Effector memory CD8-positive, alpha-beta T cell (primary cell): ENCODE measurements around the gene SLC15A1.

Experiments
- ATAC-seq: fragments of 150-1000 bp; cut with Tn5 transposase; replicated peaks from 2 replicates; pipeline ENCODE4 v1.10.0; 2021; ENCODE audit warnings: mild to moderate bottlenecking, moderate library complexity
- DNase-seq, 3 experiments: peaks; one replicate each; pipeline ENCODE4 v3.0.0; 2021
- H3K27ac Mint-ChIP-seq, 2 donors: one replicate each; pipeline ENCODE4 v1.8.0; 2022; ENCODE audit warnings: mild to moderate bottlenecking in 2 of 2, mixed read lengths in 2 of 2, moderate library complexity in 2 of 2
- H3K27me3 Mint-ChIP-seq, 2 donors: one replicate each; pipeline ENCODE4 v1.8.0; 2022; ENCODE audit warnings: mixed read lengths in 2 of 2
- H3K36me3 Mint-ChIP-seq: one replicate; pipeline ENCODE4 v1.8.0; 2022; ENCODE audit warnings: mild to moderate bottlenecking, moderate library complexity, mixed read lengths; ENCODE audit not compliant: insufficient read depth
- H3K4me1 Mint-ChIP-seq, 2 donors: one replicate each; pipeline ENCODE4 v1.8.0; 2022; ENCODE audit warnings: low read depth in 2 of 2, mixed read lengths in 2 of 2
- H3K4me3 Mint-ChIP-seq, 2 donors: one replicate each; pipeline ENCODE4 v1.8.0; 2022; ENCODE audit warnings: mild to moderate bottlenecking in 2 of 2, mixed read lengths in 2 of 2, moderate library complexity in 2 of 2
- H3K9me3 Mint-ChIP-seq, 2 donors: one replicate each; pipeline ENCODE4 v1.8.0; 2022; ENCODE audit warnings: mixed read lengths in 2 of 2

SLC15A1 gene

DNA sequence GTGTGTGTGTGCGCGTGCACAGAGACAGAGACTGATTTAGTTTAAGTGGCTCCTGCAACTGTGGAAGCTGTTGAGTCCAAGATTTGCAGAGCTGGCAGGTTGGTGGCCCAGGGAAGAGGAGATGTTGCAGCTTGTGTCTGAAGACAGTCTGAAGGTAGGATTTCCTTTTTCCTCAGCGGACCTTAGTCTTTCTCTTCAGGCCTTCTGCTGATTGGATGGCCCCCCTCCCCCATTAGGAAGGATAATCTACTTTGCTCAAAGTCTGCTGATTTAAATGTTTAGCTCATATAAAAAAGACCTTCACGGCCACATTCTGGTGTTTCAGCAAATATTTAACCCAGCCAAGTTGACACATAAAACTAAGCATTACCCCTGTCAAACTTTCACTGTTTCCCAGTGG, 84.3 kb downstream of the SLC15A1 start:
- no peaks in the 10 kb centered on the region for H3K36me3 Mint-ChIP-seq
- H3K27ac Mint-ChIP-seq, result no peak overlapping the region
- peaks cover 7 to 8% of the 10 kb centered on the region in 2 donors for H3K4me1 Mint-ChIP-seq
- H3K9me3 Mint-ChIP-seq, result no peaks in the 10 kb centered on the region
- peaks cover 10 to 40% of the 10 kb centered on the region in 2 donors for H3K27me3 Mint-ChIP-seq
- DNase-seq, result no peak
- ATAC-seq, result no peak
- no peak overlapping the region for H3K4me3 Mint-ChIP-seq

DNA sequence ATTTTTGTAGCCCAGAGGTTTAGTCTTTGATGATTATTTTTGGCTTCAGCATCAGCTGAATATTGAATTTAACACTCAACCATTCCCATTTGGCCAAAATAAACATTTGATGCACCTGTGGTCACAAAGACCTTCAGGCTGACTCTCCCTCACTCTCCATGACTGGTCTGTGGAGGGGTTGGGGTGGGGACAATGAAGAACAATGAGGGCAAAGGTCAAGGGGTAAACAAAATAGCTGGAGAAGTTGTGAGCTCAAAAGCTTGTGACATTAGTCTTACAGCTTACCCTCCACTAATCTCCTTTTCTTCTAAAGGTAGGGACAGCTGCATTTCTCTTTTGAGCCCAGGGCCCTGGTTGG, 86.9 kb downstream of the SLC15A1 start:
- Mint-ChIP-seq H3K4me3 (no peak overlapping the region), H3K27ac (no peak overlapping the region), H3K27me3 (peaks cover 10 to 57% of the 10 kb centered on the region in 2 donors)

GRCh38 chr13:98664924-98665637, 87.4 kb downstream of the SLC15A1 start:
- DNase-seq (no peak), ATAC-seq (no peak)
- H3K9me3 Mint-ChIP-seq, result no peaks in the 10 kb centered on the region
- no peak overlapping the region for H3K4me3 Mint-ChIP-seq
- peaks cover 10 to 62% of the 10 kb centered on the region in 2 donors for H3K27me3 Mint-ChIP-seq
- H3K27ac Mint-ChIP-seq, result no peak overlapping the region
- no peaks in the 10 kb centered on the region for H3K36me3 Mint-ChIP-seq
- peaks cover 7 to 8% of the 10 kb centered on the region in 2 donors for H3K4me1 Mint-ChIP-seq

More for the DNA sequence above, 86.9 kb downstream of the SLC15A1 start:
- DNase-seq (no peak), ATAC-seq (no peak)
- no peaks in the 10 kb centered on the region for H3K9me3 Mint-ChIP-seq
- peaks cover 7 to 8% of the 10 kb centered on the region in 2 donors for H3K4me1 Mint-ChIP-seq
- H3K36me3 Mint-ChIP-seq, result no peaks in the 10 kb centered on the region

DNA sequence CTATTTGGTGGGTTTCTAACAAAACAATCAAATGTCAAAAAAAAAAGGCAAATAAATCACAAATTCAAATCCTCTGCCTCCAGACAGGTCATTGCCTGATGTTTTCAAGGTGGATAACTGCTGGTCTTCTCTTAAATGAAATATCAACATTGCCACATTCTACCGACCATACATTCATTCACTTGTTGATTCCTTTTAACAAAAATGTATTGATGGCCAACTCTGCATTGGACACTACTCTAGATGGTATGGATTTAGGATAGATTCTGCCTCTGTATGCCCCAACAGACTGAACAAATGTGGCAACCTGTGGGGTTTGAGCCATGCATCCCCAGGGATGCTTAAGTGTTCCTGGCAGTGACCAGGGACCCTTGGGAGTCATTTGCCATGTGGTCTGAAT, 88.0 kb downstream of the SLC15A1 start:
- Mint-ChIP-seq H3K4me3 (no peak overlapping the region), H3K27me3 (peaks cover 12 to 67% of the 10 kb centered on the region in 2 donors), H3K36me3 (no peaks in the 10 kb centered on the region), H3K27ac (no peak overlapping the region), H3K9me3 (no peaks in the 10 kb centered on the region), H3K4me1 (peaks cover 7 to 8% of the 10 kb centered on the region in 2 donors)
- no peak for ATAC-seq
- no peak for DNase-seq

- ATAC-seq (peak; percentile 16), DNase-seq (no peak)
- Mint-ChIP-seq H3K4me1 (peaks cover 7 to 8% of the 10 kb centered on the region in 2 donors), H3K4me3 (no peak overlapping the region), H3K36me3 (no peaks in the 10 kb centered on the region), H3K9me3 (no peaks in the 10 kb centered on the region), H3K27ac (no peak overlapping the region), H3K27me3 (peaks cover 10 to 65% of the 10 kb centered on the region in 2 donors)
Observed at GRCh38 chr13:98664047-98664446, 88.4 kb downstream of the SLC15A1 start.

DNA sequence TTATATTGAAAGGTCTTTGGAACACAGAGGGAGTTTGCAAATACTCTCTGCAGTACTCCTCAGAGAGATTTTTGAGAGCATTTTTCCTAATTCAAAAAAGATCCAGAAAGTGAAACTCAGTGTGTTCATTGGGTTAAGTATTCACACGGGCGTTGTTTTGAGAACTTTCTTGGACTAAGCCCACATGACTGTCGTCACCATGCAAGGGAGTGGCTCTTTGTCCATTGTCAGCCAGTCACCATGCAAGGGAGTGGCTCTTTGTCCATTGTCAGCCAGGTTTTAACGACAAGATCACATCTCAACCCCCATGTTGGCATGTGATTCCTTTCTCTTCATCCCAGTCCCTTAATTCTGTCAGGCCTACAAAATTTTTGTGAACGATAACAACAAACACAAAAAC, 94.3 kb downstream of the SLC15A1 start:
- no peaks in the 10 kb centered on the region for H3K9me3 Mint-ChIP-seq
- ATAC-seq (no peak), DNase-seq (no peak)
- no peak overlapping the region for H3K4me3 Mint-ChIP-seq
- no peak overlapping the region for H3K27ac Mint-ChIP-seq
- H3K27me3 Mint-ChIP-seq, result peaks cover 20 to 46% of the 10 kb centered on the region in 2 donors
- peaks cover 3 to 4% of the 10 kb centered on the region in 2 donors for H3K4me1 Mint-ChIP-seq
- no peaks in the 10 kb centered on the region for H3K36me3 Mint-ChIP-seq

DNA sequence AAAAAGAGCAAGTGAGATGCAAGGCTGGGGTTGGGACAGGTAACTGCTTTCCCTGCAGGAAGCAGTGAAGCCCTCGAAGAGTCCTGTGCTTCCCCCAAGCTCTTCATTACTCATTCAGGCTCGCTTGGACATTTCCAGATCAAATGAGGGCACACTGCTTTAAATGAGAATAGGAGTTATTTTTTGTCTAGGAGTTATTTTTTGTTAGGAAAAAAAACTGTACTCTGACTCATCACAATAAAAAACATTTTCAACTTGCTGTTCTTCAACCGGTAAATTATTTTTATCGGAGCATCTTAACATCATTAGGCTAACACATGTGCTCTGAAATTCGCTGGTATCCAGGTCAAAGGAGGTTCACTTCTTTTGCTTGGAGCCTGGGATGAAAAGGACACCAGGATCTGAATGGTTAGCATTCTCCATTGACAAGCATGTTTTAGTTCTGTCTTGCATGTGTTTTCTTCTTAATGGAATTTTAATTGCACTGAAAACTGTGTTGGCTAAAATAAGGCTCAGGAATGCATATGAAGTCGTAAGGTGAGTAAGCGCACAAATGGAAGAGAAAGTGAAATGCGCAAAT, 94.9 kb downstream of the SLC15A1 start:
- H3K9me3 Mint-ChIP-seq, result no peaks in the 10 kb centered on the region
- H3K27ac Mint-ChIP-seq, result no peak overlapping the region
- no peak for DNase-seq
- no peak overlapping the region for H3K4me3 Mint-ChIP-seq
- H3K36me3 Mint-ChIP-seq, result no peaks in the 10 kb centered on the region
- no peak for ATAC-seq
- H3K4me1 Mint-ChIP-seq, result peaks cover 3 to 4% of the 10 kb centered on the region in 2 donors
- H3K27me3 Mint-ChIP-seq, result peaks cover 20 to 47% of the 10 kb centered on the region in 2 donors

DNA sequence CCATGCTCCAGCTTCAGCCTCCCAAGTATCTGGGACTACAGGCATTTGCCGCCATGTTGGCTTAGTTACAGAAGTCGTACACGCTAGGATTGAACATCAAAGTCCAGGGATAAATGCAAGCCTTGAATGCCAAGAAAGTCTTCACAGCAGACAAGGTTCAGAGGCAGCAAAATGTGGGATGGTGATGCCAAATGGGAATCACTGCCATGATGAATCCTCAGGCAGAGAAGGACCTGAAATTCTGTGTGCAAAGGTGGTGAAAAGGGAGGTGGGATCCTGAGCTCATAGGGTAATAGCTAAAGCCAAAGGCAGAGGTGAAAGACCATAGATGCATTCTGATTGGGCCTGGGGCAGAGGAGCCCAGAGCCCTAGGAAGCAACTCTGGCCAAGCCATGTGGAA, 96.2 kb downstream of the SLC15A1 start:
- no peak overlapping the region for H3K27ac Mint-ChIP-seq
- H3K9me3 Mint-ChIP-seq, result no peaks in the 10 kb centered on the region
- no peaks in the 10 kb centered on the region for H3K36me3 Mint-ChIP-seq
- peaks cover 20 to 36% of the 10 kb centered on the region in 2 donors for H3K27me3 Mint-ChIP-seq
- H3K4me1 Mint-ChIP-seq, result peaks cover 3 to 4% of the 10 kb centered on the region in 2 donors
- H3K4me3 Mint-ChIP-seq, result no peak overlapping the region
- DNase-seq, result no peak
- no peak for ATAC-seq

DNA sequence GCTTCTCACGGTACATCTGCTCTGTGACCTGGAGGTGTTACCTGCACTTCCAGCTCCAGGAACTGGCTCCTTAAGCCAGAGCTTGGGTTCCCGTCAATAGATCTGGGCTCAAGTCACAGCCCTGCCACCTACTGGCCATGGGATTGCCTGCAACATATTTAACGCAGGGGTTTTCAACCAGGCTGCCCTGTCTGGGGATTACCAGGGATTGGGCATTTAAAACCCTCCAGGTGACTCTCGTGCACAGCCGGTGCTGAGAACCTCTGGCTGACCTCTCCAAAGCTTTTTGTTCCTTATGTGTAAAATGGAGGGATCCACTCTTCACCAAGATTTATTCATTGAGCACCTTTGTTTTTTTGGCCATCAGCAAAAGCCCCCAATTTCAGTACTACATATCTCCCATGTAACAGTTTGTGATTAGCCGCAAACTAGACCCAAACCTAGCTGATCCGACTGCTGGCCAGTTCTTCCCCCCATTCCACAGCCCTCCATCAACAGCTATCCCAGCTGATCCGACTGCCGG, 98.9 kb downstream of the SLC15A1 start:
- ATAC-seq (peak; percentile 96), DNase-seq (peak; percentile 58 to 67 (median 62))
- Mint-ChIP-seq H3K27ac (no peak overlapping the region), H3K4me1 (peaks cover 3 to 4% of the 10 kb centered on the region in 2 donors), H3K36me3 (no peaks in the 10 kb centered on the region), H3K27me3 (peaks cover 21 to 25% of the 10 kb centered on the region in 2 donors), H3K9me3 (no peaks in the 10 kb centered on the region), H3K4me3 (no peak overlapping the region)

GRCh38 chr13:98652721-98653462, 99.6 kb downstream of the SLC15A1 start:
- Mint-ChIP-seq H3K27ac (no peak overlapping the region), H3K4me3 (no peak overlapping the region), H3K9me3 (no peaks in the 10 kb centered on the region), H3K36me3 (no peaks in the 10 kb centered on the region), H3K27me3 (peaks cover 21 to 27% of the 10 kb centered on the region in 2 donors), H3K4me1 (peaks cover 3 to 4% of the 10 kb centered on the region in 2 donors)
- no peak for DNase-seq
- no peak for ATAC-seq

- ATAC-seq, result no peak
- H3K27ac Mint-ChIP-seq, result no peak overlapping the region
Observed at GRCh38 chr13:98652276-98652675, 100.2 kb downstream of the SLC15A1 start.

GRCh38 chr13:98651744-98652143, 100.7 kb downstream of the SLC15A1 start:
- Mint-ChIP-seq H3K4me3 (no peak overlapping the region), H3K9me3 (no peaks in the 10 kb centered on the region)

More at GRCh38 chr13:98652276-98652675, 100.2 kb downstream of the SLC15A1 start:
- no peak overlapping the region for H3K4me3 Mint-ChIP-seq
- no peaks in the 10 kb centered on the region for H3K9me3 Mint-ChIP-seq
- no peaks in the 10 kb centered on the region for H3K36me3 Mint-ChIP-seq
- no peak for DNase-seq
- H3K27me3 Mint-ChIP-seq, result peaks cover 21 to 27% of the 10 kb centered on the region in 2 donors
- H3K4me1 Mint-ChIP-seq, result peaks cover 3 to 4% of the 10 kb centered on the region in 2 donors

GRCh38 chr13:98650396-98651107, 101.9 kb downstream of the SLC15A1 start:
- Mint-ChIP-seq H3K4me1 (peaks cover 3 to 4% of the 10 kb centered on the region in 2 donors), H3K27ac (no peak overlapping the region), H3K27me3 (peaks cover 33 to 42% of the 10 kb centered on the region in 2 donors), H3K9me3 (no peaks in the 10 kb centered on the region), H3K4me3 (no peak overlapping the region), H3K36me3 (no peaks in the 10 kb centered on the region)
- ATAC-seq, result no peak
- no peak for DNase-seq

More at GRCh38 chr13:98651744-98652143, 100.7 kb downstream of the SLC15A1 start:
- DNase-seq (no peak), ATAC-seq (no peak)
- no peaks in the 10 kb centered on the region for H3K36me3 Mint-ChIP-seq
- H3K4me1 Mint-ChIP-seq, result peaks cover 3 to 4% of the 10 kb centered on the region in 2 donors
- no peak overlapping the region for H3K27ac Mint-ChIP-seq
- H3K27me3 Mint-ChIP-seq, result peaks cover 22 to 30% of the 10 kb centered on the region in 2 donors
